Hepatocyte (in vitro differentiated cells): Measurements from ENCODE around the gene FNDC3B.
A peak's percentile ranks its signal among the peaks of the same experiment; 100 is the strongest.

Experiments used
- CTCF ChIP-seq: fragments of 200-600 bp; sonication (generic); IDR thresholded peaks from 2 replicates; pipeline ENCODE4 v1.5.1; 2016; ENCODE audit warnings: antibody characterized with exemption, mild to moderate bottlenecking; ENCODE audit not compliant: poor library complexity
- EZH2 ChIP-seq: fragments of 200-600 bp; sonication (generic); IDR thresholded peaks from 2 replicates; pipeline ENCODE4 v1.6.1; 2016; ENCODE audit warnings: antibody characterized with exemption, mild to moderate bottlenecking, borderline replicate concordance
- EZH2phosphoT487 ChIP-seq: fragments of 200-600 bp; sonication (generic); IDR thresholded peaks from one replicate; pipeline ENCODE4 v1.6.1; 2018; ENCODE audit warnings: antibody characterized with exemption, mild to moderate bottlenecking, low read depth, moderate library complexity; ENCODE audit not compliant: unreplicated experiment, severe bottlenecking

GRCh38 chr3:172201870-172202236 lies 162.5 kb downstream of the FNDC3B start:
- peak; percentile 10 for TF ChIP-seq CTCF
- no peak for TF ChIP-seq EZH2
- TF ChIP-seq EZH2phosphoT487, result no peak
